COLO829 (cell line): ENCODE data around the gene NELFCD.
"Not testable (repeated sequence)": the region's sequence is repeated elsewhere in the genome, so short reads cannot be mapped to it uniquely, and the experiment has no call there.

Experiments used
- DNase-seq: peaks from one replicate; pipeline ENCODE4 v3.0.0; 2012; ENCODE audit warnings: low spot score

Gene NELFCD

GRCh38 chr20:58973179-58973578 is 7.9 kb upstream of the NELFCD start:
- DNase-seq, result no peak

- DNase-seq, result no peak
These were observed 7.2 kb upstream of the NELFCD start for GRCh38 chr20:58973866-58974265.

- DNase-seq, result no peak
These were observed 5.7 kb upstream of the NELFCD start for GRCh38 chr20:58975353-58975752.

- no peak for DNase-seq
These were observed 4.9 kb upstream of the NELFCD start for GRCh38 chr20:58976061-58976730.

GRCh38 chr20:58978351-58979190 is 2.5 kb upstream of the NELFCD start:
- no peak for DNase-seq

- DNase-seq, result no peak
These were observed 740 bp downstream of the NELFCD start for GRCh38 chr20:58981628-58982364.

- no peak for DNase-seq
These were observed 1.5 kb downstream of the NELFCD start for GRCh38 chr20:58982406-58983114.

- not testable (repeated sequence) for DNase-seq
These were observed 2.0 kb downstream of the NELFCD start for GRCh38 chr20:58983115-58983468.

GRCh38 chr20:58984691-58985090 is 3.6 kb downstream of the NELFCD start:
- DNase-seq, result no peak

- no peak for DNase-seq
These were observed 4.6 kb downstream of the NELFCD start for GRCh38 chr20:58985656-58986055.

GRCh38 chr20:58986286-58986967 is 5.4 kb downstream of the NELFCD start:
- no peak for DNase-seq

GRCh38 chr20:58986968-58987517 is 6.0 kb downstream of the NELFCD start:
- DNase-seq, result no peak

- DNase-seq, result no peak
These were observed 6.9 kb downstream of the NELFCD start for GRCh38 chr20:58987790-58988564.

- DNase-seq, result no peak
These were observed 7.5 kb downstream of the NELFCD start for GRCh38 chr20:58988565-58988882.

- DNase-seq, result no peak
These were observed 8.1 kb downstream of the NELFCD start for GRCh38 chr20:58989196-58989595.

- no peak for DNase-seq
These were observed 9.8 kb downstream of the NELFCD start for GRCh38 chr20:58990651-58991445.

- no peak for DNase-seq
These were observed 10.7 kb downstream of the NELFCD start for GRCh38 chr20:58991715-58992114.

GRCh38 chr20:58992911-58993310 is 11.9 kb downstream of the NELFCD start:
- no peak for DNase-seq

GRCh38 chr20:58993332-58994248 is 12.5 kb downstream of the NELFCD start:
- DNase-seq, result no peak
